ENCODE results near the gene CTAG1B. TPM values are rescaled to one million over a fixed set of nuclear protein-coding genes. Genes with fewer than 3 reads are reported as not detected.

The CTAG1B gene

Small RNA genes within 50 kb of the gene (small RNA-seq; reads per million reads assigned to genes)
- gene AC244090.1 (ENCODE audit: insufficient read depth) (not detected), gene AC244107.2 (ENCODE audit: insufficient read depth) (not detected)
